SU-DHL-6 (cell line): ENCODE data around the gene GNRHR.

Experiments
- CTCF ChIP-seq: fragments of 200-600 bp; sonication (generic); IDR thresholded peaks from one replicate; pipeline ENCODE4 v1.5.1; 2017; ENCODE audit warnings: antibody characterized with exemption, mild to moderate bottlenecking, low read length, moderate library complexity; ENCODE audit not compliant: insufficient read depth, poor library complexity, severe bottlenecking
- EZH2phosphoT487 ChIP-seq: fragments of 200-600 bp; sonication (generic), shearing (Covaris generic); conservative IDR thresholded peaks from 2 replicates; pipeline ENCODE4 v1.6.1; 2018; ENCODE audit warnings: mild to moderate bottlenecking, antibody characterized with exemption, low read length, moderate library complexity, mixed read lengths

DNA sequence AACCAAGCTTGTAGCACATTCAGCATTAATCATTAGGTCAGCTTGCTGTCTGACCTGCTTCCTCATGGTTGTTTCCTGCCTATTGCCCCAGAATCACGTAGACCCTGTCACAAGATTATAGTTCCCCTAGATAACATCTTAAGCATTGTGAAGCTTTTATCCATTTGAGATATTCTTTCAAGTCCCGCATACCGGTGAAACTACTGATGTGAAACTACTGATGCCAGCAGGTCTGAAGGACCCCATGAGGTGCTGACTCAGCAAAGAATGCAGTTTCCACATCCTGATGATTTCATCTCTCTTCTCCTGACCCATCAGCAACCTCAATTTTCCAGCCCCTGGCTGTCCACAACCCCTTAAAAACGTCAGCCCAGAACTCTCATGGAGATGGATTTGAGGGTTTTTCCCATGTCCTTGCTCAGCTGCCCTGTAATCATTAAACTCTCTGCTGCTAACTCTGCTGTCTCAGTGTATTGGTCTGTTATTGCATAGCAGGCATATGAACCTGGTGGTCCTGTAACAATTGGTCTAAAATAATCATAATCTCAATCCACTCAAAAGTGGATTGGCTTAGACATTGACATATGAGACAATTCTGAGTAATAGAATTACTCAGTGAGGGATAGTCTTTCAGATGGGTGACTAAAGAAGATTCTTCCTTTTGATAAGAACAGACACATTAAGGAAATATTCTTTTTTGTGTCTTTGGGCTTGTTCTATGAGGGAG is 26.9 kb downstream of the GNRHR start:
- TF ChIP-seq CTCF (no peak), EZH2phosphoT487 (no peak)
